ENCODE measurements around the gene EHBP1L1.
A peak's percentile ranks its signal among the peaks of the same experiment; 100 is the strongest.

EHBP1L1 gene

DNA sequence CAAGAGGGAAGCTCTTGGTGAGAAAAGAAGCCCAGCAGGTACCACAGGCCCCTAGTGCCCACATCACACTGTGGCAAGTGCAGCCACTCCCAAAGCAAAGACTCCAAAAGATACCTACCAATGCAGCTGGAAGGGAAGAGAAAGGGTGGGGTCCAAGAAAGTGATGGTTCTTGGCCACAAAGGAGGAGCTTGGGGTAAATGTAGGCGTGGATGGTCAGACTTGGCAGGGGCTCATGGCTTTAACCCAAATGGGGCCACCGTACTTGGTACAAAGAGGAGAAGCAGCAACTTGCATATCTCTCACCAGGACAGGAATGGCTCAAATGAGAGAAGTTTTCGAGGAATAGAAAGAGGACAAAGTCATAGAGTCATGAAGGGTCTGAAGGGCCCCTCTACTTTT lies 33.4 kb downstream of the EHBP1L1 start:
- Mint-ChIP-seq H3K36me3 (ENCODE audit: low read depth) (peaks cover 34% of the 10 kb centered on the region), H3K9me3 (no peaks in the 10 kb centered on the region), H3K4me3 (peak overlapping the region; percentile 14), H3K4me1 (peaks cover 50% of the 10 kb centered on the region), H3K27ac (no peak overlapping the region), H3K27me3 (ENCODE audit: low read depth, poor library complexity) (peaks cover 9% of the 10 kb centered on the region)
- DNase-seq, result no peak
- TF ChIP-seq, protein P1, sequence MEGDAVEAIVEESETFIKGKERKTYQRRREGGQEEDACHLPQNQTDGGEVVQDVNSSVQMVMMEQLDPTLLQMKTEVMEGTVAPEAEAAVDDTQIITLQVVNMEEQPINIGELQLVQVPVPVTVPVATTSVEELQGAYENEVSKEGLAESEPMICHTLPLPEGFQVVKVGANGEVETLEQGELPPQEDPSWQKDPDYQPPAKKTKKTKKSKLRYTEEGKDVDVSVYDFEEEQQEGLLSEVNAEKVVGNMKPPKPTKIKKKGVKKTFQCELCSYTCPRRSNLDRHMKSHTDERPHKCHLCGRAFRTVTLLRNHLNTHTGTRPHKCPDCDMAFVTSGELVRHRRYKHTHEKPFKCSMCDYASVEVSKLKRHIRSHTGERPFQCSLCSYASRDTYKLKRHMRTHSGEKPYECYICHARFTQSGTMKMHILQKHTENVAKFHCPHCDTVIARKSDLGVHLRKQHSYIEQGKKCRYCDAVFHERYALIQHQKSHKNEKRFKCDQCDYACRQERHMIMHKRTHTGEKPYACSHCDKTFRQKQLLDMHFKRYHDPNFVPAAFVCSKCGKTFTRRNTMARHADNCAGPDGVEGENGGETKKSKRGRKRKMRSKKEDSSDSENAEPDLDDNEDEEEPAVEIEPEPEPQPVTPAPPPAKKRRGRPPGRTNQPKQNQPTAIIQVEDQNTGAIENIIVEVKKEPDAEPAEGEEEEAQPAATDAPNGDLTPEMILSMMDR (IDR thresholded peaks at IDR 0.05), result no peak

DNA sequence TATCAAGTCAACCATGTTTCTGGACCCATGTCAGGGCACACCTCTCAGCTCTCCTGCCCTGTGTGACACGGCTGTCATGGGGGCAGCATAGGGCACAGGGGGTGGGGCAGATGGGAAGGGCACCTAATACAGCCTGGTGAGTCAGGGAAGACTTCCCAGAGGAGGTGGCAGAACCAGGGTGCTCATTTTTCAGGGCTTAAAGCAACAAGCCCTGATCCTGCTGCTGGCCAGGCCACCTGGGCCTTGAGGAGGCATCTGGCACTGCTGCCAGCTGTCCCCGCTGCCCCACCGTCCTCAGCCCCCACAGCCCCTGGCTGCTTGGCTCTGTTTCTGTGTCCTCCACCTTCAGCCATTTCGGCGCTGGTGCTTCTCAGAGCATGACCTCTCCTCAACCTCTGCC lies 33.8 kb downstream of the EHBP1L1 start:
- H3K4me3 Mint-ChIP-seq, result no peak overlapping the region
- H3K27me3 Mint-ChIP-seq (ENCODE audit: low read depth, poor library complexity), result peaks cover 9% of the 10 kb centered on the region
- H3K4me1 Mint-ChIP-seq, result peaks cover 50% of the 10 kb centered on the region
- H3K36me3 Mint-ChIP-seq (ENCODE audit: low read depth), result peaks cover 30% of the 10 kb centered on the region
- TF ChIP-seq, protein P1 (IDR thresholded peaks at IDR 0.05), result no peak
- no peak overlapping the region for H3K27ac Mint-ChIP-seq
- DNase-seq, result no peak
- H3K9me3 Mint-ChIP-seq, result no peaks in the 10 kb centered on the region

DNA sequence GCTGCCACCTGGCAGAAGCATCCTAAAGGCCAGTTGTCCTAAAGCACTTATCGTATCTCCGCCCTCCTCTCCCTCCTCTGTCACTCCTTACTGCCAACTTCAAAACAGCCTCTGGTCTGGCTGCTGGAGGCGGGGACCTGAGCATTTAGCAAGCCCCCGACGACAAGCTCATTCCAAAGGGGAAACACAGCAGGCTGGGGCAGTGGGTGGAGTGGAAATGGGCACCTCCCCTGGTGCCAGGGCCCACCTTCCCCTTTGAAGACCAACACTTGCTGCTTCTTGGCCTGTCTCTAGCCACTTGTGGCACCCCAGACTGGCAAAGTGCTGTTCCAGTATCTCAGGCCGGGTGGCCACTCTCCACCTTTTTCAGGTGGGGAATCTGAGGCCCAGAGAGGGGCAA lies 34.6 kb downstream of the EHBP1L1 start:
- no peaks in the 10 kb centered on the region for H3K9me3 Mint-ChIP-seq
- peak overlapping the region; percentile 13 for H3K4me3 Mint-ChIP-seq
- TF ChIP-seq, protein P1 (IDR thresholded peaks at IDR 0.05), result no peak
- peaks cover 9% of the 10 kb centered on the region for H3K27me3 Mint-ChIP-seq (ENCODE audit: low read depth, poor library complexity)
- peaks cover 50% of the 10 kb centered on the region for H3K4me1 Mint-ChIP-seq
- peaks cover 30% of the 10 kb centered on the region for H3K36me3 Mint-ChIP-seq (ENCODE audit: low read depth)
- no peak overlapping the region for H3K27ac Mint-ChIP-seq
- DNase-seq, result no peak

DNA sequence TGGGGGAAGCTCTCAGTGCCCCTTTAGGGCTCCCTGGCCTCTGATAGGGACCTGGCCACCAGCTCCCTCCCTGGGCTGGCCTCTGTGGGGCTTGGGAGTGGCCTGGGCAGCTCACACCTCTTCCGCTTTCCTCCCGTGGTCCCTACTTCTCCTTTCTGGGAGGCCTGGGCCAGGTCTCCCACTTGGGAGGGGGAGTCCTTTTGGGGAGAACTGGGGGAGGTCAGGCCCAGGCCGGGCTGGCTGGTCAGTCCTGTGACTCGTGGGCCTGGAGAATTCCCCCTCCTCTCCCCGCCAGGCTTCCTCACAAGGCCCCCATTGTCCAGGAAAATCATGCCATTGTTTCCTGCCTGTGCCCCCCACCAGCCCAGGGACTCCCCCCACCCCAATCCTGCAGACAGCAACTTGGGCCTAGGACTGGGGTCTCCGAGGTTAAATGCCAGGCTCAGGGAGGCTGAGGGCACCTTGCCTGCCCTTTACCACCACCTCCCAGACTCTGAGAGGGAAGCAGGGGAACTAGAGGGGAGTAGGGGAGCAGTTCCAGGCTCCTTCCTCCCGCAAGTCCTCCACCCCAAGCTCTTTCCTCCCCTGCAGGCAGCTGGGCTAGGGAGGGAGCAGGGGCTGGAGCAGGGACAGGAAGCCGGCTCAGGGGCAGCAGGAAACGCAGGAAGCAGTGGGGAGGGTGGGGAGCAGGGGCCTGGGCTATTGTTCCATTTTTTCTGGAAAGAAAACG lies 35.3 kb downstream of the EHBP1L1 start:
- peaks cover 9% of the 10 kb centered on the region for H3K27me3 Mint-ChIP-seq (ENCODE audit: low read depth, poor library complexity)
- H3K4me3 Mint-ChIP-seq, result peak overlapping the region; percentile 32
- H3K4me1 Mint-ChIP-seq, result peaks cover 50% of the 10 kb centered on the region
- no peak for DNase-seq
- no peak overlapping the region for H3K27ac Mint-ChIP-seq
- TF ChIP-seq, protein P1 (IDR thresholded peaks at IDR 0.05), result no peak
- no peaks in the 10 kb centered on the region for H3K9me3 Mint-ChIP-seq
- H3K36me3 Mint-ChIP-seq (ENCODE audit: low read depth), result peaks cover 30% of the 10 kb centered on the region

DNA sequence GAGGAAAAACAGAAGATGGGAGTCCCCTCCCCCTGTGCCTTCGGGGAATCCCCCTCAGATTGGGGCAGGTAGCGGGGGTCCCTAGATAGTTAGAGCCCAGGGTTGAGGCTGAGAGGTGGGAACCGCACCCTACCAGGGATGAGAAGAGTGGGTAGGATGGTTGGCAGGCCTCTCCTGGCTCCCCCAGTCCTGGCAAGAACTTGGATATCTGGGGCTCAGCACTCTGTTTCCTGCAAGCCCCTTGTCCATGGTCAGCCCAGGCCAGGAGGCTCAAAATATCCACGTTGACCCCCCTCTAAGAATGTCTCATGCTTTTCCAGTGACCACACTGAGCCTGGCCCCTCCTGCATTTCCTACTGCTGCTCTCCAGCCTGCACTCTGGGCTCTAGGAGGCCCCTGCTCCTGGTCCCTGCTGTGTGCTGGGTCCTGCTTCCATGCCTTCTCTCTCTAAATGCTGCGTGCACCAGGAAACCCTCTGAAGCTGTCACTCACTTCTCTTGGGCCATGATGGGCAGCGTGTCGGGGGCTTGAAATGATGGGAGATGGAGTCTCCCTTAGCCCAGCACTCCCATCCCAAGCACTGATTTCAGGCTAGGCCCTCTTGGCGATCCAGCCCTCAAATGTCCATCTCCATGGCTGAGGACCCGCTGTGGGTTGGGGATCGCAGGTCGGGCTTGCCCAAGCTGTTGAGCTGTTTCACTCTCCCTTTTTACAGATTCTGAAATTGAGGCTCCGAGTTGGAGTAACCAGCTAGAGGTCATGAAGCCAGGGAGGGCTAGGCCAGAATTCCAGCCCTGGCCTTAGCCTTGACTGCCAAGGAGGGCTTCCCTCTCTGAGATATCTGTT lies 36.1 kb downstream of the EHBP1L1 start:
- Mint-ChIP-seq H3K4me3 (peak overlapping the region; percentile 82), H3K27me3 (ENCODE audit: low read depth, poor library complexity) (peaks cover 9% of the 10 kb centered on the region), H3K4me1 (peaks cover 50% of the 10 kb centered on the region), H3K27ac (peak overlapping the region; percentile 90), H3K36me3 (ENCODE audit: low read depth) (peaks cover 30% of the 10 kb centered on the region), H3K9me3 (no peaks in the 10 kb centered on the region)
- DNase-seq, result no peak
- TF ChIP-seq, protein P1 (IDR thresholded peaks at IDR 0.05), result no peak

Measured in nephron progenitor cell (in vitro differentiated cells).